Peyer's patch (tissue), 4 donors: ENCODE data around the gene WDFY4.

Experiments
- POLR2A ChIP-seq, 2 donors: fragments of 450-650 bp; IDR thresholded peaks; one replicate each; pipeline ENCODE4 v1.5.1; 2017; ENCODE audit warnings: antibody characterized with exemption in 2 of 2, mild to moderate bottlenecking in 2 of 2, moderate library complexity in 2 of 2
- TF ChIP-seq, protein P1 (sequence below), 6 experiments: fragments of 450-650 bp in 4 of 6; fragments of 200-600 bp in 2 of 6; sonication (generic) in 1 of 6; IDR thresholded peaks; one replicate each; pipeline ENCODE4 v1.5.1; 2017 to 2019; ENCODE audit warnings: antibody characterized with exemption in 6 of 6, mild to moderate bottlenecking in 3 of 6, moderate library complexity in 1 of 6

DNA sequence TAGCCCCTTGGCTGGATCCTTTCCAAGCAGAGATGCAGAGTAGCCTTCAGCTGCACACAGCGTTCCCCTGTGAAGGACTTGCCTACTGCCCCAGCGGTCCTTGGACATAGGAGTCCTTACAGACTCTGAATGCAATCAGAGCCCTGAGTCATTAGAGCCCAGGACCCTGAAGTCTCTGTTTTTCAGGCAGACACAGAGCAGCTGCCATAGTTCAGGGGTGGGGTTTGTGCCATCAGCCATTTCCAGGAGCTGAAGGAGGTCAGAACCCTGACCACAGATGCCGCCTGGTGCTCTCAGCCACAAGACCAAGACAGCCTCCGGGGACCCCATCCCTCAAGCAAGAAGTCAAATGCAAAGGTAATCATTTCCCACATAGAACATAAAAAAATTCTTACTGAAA, 32.8 kb upstream of the WDFY4 start:
- TF ChIP-seq, protein P1, sequence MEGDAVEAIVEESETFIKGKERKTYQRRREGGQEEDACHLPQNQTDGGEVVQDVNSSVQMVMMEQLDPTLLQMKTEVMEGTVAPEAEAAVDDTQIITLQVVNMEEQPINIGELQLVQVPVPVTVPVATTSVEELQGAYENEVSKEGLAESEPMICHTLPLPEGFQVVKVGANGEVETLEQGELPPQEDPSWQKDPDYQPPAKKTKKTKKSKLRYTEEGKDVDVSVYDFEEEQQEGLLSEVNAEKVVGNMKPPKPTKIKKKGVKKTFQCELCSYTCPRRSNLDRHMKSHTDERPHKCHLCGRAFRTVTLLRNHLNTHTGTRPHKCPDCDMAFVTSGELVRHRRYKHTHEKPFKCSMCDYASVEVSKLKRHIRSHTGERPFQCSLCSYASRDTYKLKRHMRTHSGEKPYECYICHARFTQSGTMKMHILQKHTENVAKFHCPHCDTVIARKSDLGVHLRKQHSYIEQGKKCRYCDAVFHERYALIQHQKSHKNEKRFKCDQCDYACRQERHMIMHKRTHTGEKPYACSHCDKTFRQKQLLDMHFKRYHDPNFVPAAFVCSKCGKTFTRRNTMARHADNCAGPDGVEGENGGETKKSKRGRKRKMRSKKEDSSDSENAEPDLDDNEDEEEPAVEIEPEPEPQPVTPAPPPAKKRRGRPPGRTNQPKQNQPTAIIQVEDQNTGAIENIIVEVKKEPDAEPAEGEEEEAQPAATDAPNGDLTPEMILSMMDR (IDR thresholded peaks at IDR 0.05): no peak
- TF ChIP-seq POLR2A (IDR thresholded peaks at IDR 0.05): no peak
